Measurements from ENCODE around the gene STX7.

The STX7 gene

GRCh38 chr6:132414322-132414721, 98.6 kb downstream of the STX7 start:
- DNase-seq, result no peak

GRCh38 chr6:132413499-132413802, 99.5 kb downstream of the STX7 start:
- no peak for DNase-seq

GRCh38 chr6:132412656-132413498, 100.0 kb downstream of the STX7 start:
- no peak for DNase-seq

- peak in 3 of 56 donors; percentile 3 to 27 (median 25) for DNase-seq
Measured at GRCh38 chr6:132411296-132411695, 101.6 kb downstream of the STX7 start.

- no peak for DNase-seq
Measured at GRCh38 chr6:132410830-132411229, 102.1 kb downstream of the STX7 start.

- no peak for DNase-seq
Measured at GRCh38 chr6:132405143-132405915, 107.6 kb downstream of the STX7 start.

- no peak for DNase-seq
Measured at GRCh38 chr6:132404736-132405135, 108.2 kb downstream of the STX7 start.

- no peak for DNase-seq
Measured at GRCh38 chr6:132404330-132404729, 108.6 kb downstream of the STX7 start.

- no peak for DNase-seq
Measured at GRCh38 chr6:132401618-132402285, 111.2 kb downstream of the STX7 start.

- peak in 10 of 56 donors; percentile 8 to 45 (median 22) for DNase-seq
Measured at GRCh38 chr6:132400883-132401617, 111.9 kb downstream of the STX7 start, which contains the start of gene MOXD1. Gene MOXD1, minus strand, starts transcription at chr6:132401475. Its CDS starts 49 bp downstream, at chr6:132401426.

- no peak for DNase-seq
Measured at GRCh38 chr6:132400555-132400882, 112.4 kb downstream of the STX7 start.

- DNase-seq, result no peak
Measured at GRCh38 chr6:132399376-132400074, 113.4 kb downstream of the STX7 start.
